Bronchial epithelial cell (primary cell): ENCODE measurements around the gene ADH7. TPM values are rescaled to one million over a fixed set of nuclear protein-coding genes. Genes with fewer than 3 reads are reported as not detected.
A peak's percentile ranks its signal among the peaks of the same experiment; 100 is the strongest.

Experiments
- DNase-seq: peaks from one replicate; pipeline ENCODE4 v3.0.0-alpha.2; 2010; ENCODE audit warnings: low read depth
- FAIRE-seq: peaks from 2 replicates; lab custom pipeline; 2011; peaks lifted over from hg19 to GRCh38; lab: Jason Lieb, UNC
- H3K27me3 ChIP-seq: 2 replicates; pipeline ENCODE4 v1.5.1; 2011; ENCODE audit warnings: low read length; ENCODE audit not compliant: control insufficient read depth, insufficient read depth
- H3K36me3 ChIP-seq: 2 replicates; pipeline ENCODE4 v1.5.1; 2011; ENCODE audit warnings: low read length; ENCODE audit not compliant: control insufficient read depth, insufficient read depth
- H3K4me3 ChIP-seq: 2 replicates; pipeline ENCODE4 v1.5.1; 2011; ENCODE audit warnings: mild to moderate bottlenecking, low read depth, low read length, control low read depth
- CTCF ChIP-seq: IDR thresholded peaks from 2 replicates; pipeline ENCODE4 v1.5.1; 2011; ENCODE audit warnings: mild to moderate bottlenecking, moderate library complexity, low read length, control low read depth, inconsistent platforms; ENCODE audit not compliant: insufficient read depth, severe bottlenecking
- total RNA-seq: library from RNA; depleted of rRNA; stranded (reverse); fragments of >200 nt; gene quantifications from 2 replicates; pipeline ENCODE4 v1.2.1, GENCODE V29; 2014

The ADH7 gene
- total RNA-seq, 1 donor from 2014 or later = 8.4 TPM

GRCh38 chr4:99408346-99408745, 26.8 kb downstream of the ADH7 start:
- FAIRE-seq (no peak), DNase-seq (no peak)
- Histone ChIP-seq H3K4me3 (no peak overlapping the region), H3K27me3 (no peaks in the 10 kb centered on the region), H3K36me3 (no peaks in the 10 kb centered on the region)
- TF ChIP-seq CTCF = no peak

DNA sequence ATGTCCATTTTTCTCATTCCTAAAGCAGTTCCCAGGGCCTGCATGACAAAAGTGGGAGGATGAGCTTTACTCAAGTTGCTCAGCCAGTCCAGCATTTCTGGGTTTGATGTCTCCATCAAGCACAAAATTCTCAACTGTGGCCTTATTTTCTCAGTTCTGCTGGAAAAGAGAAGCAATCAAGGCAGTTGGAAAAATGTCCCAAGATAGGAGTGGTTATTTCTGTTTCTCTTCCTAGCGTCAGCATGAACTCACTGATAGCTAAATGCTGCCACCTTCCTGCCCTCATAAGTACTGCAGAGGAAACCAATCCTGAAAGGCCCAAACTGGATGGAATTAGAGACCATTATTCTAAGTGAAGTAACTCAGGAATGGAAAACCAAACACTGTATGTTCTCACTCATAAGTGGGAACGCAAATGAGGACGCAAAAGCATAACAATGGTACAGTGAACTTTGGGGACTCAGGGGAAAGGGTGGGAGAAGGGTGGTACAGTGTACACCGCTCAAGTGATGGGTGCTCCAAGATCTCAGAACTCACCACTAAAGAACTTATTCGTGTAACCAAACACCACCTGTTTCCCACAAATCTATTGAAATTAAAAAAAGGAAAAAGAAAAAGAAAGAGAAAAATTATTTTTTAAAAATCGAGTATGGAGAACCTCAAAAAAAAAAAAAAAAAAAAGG, 29.6 kb downstream of the ADH7 start:
- peak; percentile 72 for DNase-seq
- peak; percentile 77 for FAIRE-seq
- peak; percentile 73 for TF ChIP-seq CTCF
- Histone ChIP-seq H3K4me3 (no peak overlapping the region), H3K27me3 (no peaks in the 10 kb centered on the region), H3K36me3 (no peaks in the 10 kb centered on the region)

DNA sequence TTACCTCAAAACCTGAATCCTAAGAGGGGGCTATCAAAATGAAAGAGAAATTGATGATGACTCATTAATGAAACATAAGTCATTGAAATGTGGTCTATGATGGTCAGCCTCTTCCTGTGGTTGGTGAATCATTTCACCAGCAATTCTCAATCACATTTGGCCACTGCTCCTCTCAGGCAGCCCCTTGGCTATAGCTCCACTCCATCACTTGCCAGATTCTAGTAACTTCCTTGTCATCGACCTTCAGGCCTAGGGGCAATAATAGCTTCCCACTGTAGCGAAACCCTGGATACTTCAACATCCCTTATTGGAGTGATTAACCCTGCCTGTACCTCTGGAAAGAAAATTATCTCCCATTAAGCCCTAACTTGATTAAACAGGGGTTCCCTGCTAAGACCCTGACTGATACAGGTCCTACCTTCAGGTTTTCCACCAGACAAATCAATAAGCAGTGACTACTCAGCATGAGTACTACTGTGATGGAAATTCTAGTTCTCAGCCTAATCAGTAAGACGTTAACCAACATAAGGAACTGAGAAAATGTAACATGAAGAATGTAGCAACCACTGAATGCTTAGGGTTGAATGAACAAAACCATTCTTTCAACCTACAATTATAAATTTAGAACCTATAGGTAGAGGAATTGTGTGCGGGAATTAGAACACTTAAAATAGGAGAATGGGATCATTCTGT, 30.4 kb downstream of the ADH7 start:
- Histone ChIP-seq H3K27me3 (no peaks in the 10 kb centered on the region), H3K4me3 (no peak overlapping the region), H3K36me3 (no peaks in the 10 kb centered on the region)
- DNase-seq (peak; percentile 93), FAIRE-seq (peak; percentile 52)
- TF ChIP-seq CTCF = no peak

DNA sequence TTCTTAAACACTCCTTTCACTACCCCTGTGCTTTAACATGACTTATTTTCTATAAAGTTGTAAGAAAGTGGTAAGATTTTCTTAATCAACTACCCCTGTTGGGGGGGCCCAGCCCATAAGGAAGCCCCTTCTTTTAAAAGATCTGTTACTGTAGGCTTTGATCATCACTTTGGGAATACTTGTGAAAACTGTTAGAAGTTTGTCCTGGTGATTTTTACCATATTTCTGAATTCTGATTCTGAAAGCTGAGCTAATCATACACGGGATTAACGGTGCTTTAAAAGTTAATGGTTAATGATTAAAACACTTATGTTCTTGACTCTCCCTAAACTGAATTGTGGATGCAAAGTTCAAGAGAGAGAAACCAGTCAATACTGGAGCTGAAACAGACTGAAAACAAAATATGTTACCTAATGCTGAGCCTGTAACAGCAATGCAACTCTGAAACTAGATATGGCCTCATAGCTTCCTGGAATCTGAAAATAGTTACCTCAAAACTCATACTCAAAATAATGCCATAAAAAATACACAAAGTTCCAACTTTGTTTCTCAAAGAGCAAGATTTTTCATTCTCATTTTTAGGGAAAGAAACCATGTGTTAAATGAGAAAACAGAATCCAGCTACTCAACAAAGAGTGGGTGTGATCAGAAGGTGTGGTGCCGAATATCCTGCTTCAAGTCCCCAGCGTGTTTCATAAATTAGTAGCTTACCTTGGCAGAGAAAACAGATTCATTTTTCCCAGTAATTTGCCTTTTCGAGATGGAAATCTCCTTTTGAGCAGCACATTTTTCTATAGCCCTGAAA, 31.6 kb downstream of the ADH7 start:
- H3K4me3 ChIP-seq = no peak overlapping the region
- H3K27me3 ChIP-seq = no peaks in the 10 kb centered on the region
- peak; percentile 45 for DNase-seq
- no peak for TF ChIP-seq CTCF
- H3K36me3 ChIP-seq = no peaks in the 10 kb centered on the region
- FAIRE-seq = no peak

GRCh38 chr4:99402765-99403164, 32.4 kb downstream of the ADH7 start:
- no peak for TF ChIP-seq CTCF
- DNase-seq (no peak), FAIRE-seq (no peak)
- H3K4me3 ChIP-seq = no peak overlapping the region
- no peaks in the 10 kb centered on the region for H3K36me3 ChIP-seq
- no peaks in the 10 kb centered on the region for H3K27me3 ChIP-seq
